ENCODE measurements around the gene TOX2. TPM values are rescaled to one million over a fixed set of nuclear protein-coding genes. Genes with fewer than 3 reads are reported as not detected.

The TOX2 gene
- total and polyA plus RNA-seq, 7 donors, result 0.06 to 0.53 (median 0.38) TPM

DNA sequence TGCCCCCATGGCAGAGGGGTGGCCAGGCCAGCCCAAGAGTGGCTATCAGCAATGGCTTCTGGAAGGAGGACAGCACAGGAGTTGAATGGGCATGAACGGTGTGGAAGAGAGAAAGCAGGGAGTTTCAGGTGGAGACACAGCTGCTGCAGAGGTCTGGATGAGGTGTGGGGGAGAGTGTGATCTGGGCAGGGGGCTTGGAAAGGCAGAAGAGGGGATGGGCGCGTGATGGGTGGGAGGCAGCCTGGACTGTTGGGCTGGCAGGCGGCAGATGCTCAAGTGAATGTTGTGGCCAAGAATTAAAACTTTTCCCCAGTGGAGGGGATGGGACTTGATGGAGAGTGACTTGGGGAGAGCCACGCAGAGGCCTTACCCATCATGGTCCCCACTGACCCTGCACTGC is 46.5 kb downstream of the TOX2 start:
- H3K4me3 ChIP-seq, result no peak overlapping the region
- no peaks in the 10 kb centered on the region for H3K4me1 ChIP-seq
- ATAC-seq (no peak), DNase-seq (no peak)
- no peaks in the 10 kb centered on the region for H3K9me3 ChIP-seq
- H3K27me3 ChIP-seq (ENCODE audit: insufficient read depth in 3 of 3, low read length in 2 of 3), result peaks cover 0 to 16% (median 0%) of the 10 kb centered on the region in 3 donors
- H3K27ac ChIP-seq, result no peak overlapping the region
- 90 to 95% (median 91%) methylated on average over 5 of the region's 5 CpGs for WGBS, 3 donors
- TF ChIP-seq, protein P1, sequence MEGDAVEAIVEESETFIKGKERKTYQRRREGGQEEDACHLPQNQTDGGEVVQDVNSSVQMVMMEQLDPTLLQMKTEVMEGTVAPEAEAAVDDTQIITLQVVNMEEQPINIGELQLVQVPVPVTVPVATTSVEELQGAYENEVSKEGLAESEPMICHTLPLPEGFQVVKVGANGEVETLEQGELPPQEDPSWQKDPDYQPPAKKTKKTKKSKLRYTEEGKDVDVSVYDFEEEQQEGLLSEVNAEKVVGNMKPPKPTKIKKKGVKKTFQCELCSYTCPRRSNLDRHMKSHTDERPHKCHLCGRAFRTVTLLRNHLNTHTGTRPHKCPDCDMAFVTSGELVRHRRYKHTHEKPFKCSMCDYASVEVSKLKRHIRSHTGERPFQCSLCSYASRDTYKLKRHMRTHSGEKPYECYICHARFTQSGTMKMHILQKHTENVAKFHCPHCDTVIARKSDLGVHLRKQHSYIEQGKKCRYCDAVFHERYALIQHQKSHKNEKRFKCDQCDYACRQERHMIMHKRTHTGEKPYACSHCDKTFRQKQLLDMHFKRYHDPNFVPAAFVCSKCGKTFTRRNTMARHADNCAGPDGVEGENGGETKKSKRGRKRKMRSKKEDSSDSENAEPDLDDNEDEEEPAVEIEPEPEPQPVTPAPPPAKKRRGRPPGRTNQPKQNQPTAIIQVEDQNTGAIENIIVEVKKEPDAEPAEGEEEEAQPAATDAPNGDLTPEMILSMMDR (IDR thresholded peaks at IDR 0.05), result no peak
- intact Hi-C loops (cut with DNase I), result no loop called here
- H3K36me3 ChIP-seq (ENCODE audit: insufficient read depth in 1 of 2, low read depth in 1 of 2), result no peaks in the 10 kb centered on the region

DNA sequence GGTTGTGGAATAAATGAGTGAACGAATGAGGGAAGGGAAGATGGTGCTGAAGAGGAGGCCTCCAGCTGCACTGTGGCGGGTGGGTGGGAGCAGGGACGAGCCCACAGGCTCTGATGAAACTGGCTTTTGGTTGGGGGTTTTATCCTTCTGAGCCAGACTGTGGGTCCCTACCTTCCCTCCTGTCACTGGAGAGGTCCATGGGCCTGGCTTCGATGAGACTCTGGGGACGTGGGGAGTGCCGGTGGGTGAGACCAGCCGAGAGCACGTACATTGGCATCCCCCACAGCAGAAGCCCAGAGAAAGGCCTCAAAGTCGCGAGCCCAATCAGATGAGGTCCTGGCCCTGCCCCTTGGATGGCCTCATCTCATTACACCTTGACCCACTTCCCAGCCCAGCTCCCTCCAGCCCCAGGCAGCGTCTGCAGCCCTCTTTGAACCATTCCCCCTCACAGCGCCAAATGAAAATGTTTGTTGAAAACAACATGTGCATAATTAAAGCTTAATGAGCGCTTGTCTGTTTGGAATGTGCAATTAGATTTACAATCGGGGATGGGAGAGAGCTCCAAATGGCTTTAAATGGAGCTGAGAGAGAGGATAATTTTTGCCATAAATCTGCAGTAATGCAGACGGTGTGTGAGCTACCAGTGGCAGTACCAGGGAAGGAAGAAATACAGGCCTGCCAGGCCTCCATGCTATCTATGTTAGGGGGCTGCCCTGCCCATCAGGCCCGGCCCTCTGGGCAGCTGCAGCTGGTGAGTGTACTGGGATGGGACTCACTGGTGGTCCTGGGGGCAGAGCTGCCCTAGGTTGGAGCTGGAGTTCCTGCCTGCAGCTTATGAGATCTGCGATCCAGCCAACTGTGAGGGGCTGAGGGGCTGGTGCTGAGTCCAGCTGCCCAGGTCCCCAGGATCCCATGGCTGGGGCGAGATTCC is 47.2 kb downstream of the TOX2 start:
- Histone ChIP-seq H3K27ac (no peak overlapping the region), H3K4me1 (no peaks in the 10 kb centered on the region), H3K27me3 (ENCODE audit: insufficient read depth in 3 of 3, low read length in 2 of 3) (peaks cover 0 to 16% (median 0%) of the 10 kb centered on the region in 3 donors), H3K36me3 (ENCODE audit: insufficient read depth in 1 of 2, low read depth in 1 of 2) (no peaks in the 10 kb centered on the region), H3K4me3 (no peak overlapping the region), H3K9me3 (no peaks in the 10 kb centered on the region)
- 80 to 83% (median 82%) methylated on average over 18 of the region's 18 CpGs for WGBS, 3 donors
- intact Hi-C loops (cut with DNase I), result no loop called here
- peak in 1 of 2 donors; percentile 39 for DNase-seq
- ATAC-seq, result no peak
- TF ChIP-seq, protein P1 (IDR thresholded peaks at IDR 0.05), result no peak

DNA sequence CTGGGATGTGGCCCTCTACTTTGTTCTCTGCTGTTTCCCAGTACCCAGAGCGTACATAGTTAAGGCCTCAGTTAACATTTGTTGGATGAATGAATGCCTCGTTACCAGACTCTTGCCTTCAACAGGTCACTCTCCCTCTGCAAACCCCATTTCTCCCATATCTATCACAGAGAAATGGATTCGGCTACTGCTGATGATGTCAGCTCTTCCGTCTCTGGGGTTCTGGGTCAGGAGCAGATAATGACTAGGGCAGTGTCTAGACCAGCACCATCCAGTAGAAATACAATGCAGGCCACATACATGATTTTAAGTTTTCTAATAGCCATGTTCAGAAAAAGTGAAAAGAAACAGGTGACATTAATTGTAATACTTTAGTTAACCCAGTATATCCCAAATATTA is 47.9 kb downstream of the TOX2 start:
- TF ChIP-seq, protein P1 (IDR thresholded peaks at IDR 0.05), result no peak
- ATAC-seq, result no peak
- intact Hi-C loops (cut with DNase I), result no loop called here
- 92 to 95% (median 93%) methylated on average over 4 of the region's 4 CpGs for WGBS, 3 donors
- Histone ChIP-seq H3K4me1 (no peaks in the 10 kb centered on the region), H3K4me3 (no peak overlapping the region), H3K27ac (no peak overlapping the region), H3K9me3 (no peaks in the 10 kb centered on the region), H3K27me3 (ENCODE audit: insufficient read depth in 3 of 3, low read length in 2 of 3) (peaks cover 0 to 16% (median 0%) of the 10 kb centered on the region in 3 donors), H3K36me3 (ENCODE audit: insufficient read depth in 1 of 2, low read depth in 1 of 2) (no peaks in the 10 kb centered on the region)
- no peak for DNase-seq

DNA sequence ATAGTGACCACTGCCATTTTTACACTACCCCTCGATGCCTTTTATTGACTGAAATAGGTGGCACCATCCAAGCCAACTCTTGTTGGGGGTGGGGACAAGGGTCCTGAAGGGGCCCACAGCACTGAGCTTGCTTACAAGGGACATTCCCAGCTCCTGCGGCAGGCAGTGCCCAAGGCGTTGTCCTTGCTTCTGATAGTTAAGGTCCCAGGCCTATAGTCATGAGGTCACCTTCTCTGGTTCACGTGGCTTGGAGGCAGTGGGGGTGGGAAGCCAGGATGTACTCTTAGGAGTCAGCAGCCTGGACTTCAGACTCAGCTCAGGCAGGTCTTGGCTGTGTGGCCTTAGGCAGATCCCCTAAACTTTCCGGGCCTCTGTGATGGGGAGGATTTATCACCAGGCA is 48.6 kb downstream of the TOX2 start:
- Histone ChIP-seq H3K27ac (no peak overlapping the region), H3K27me3 (ENCODE audit: insufficient read depth in 3 of 3, low read length in 2 of 3) (peaks cover 0 to 16% (median 0%) of the 10 kb centered on the region in 3 donors), H3K9me3 (no peaks in the 10 kb centered on the region), H3K4me1 (no peaks in the 10 kb centered on the region), H3K4me3 (no peak overlapping the region), H3K36me3 (ENCODE audit: insufficient read depth in 1 of 2, low read depth in 1 of 2) (no peaks in the 10 kb centered on the region)
- TF ChIP-seq, protein P1 (IDR thresholded peaks at IDR 0.05), result no peak
- intact Hi-C loops (cut with DNase I), result no loop called here
- DNase-seq, result no peak
- WGBS, 3 donors, result 86 to 90% (median 88%) methylated on average over 5 of the region's 5 CpGs
- ATAC-seq, result no peak

Measured in psoas muscle (tissue), 8 donors.